Measurements from ENCODE around the gene BOLA1. TPM values are rescaled to one million over a fixed set of nuclear protein-coding genes. Genes with fewer than 3 reads are reported as not detected.
"Not testable (repeated sequence)": the region's sequence is repeated elsewhere in the genome, so short reads cannot be mapped to it uniquely, and the experiment has no call there.

BOLA1 gene
- total RNA-seq, 1 donor from 2014 or later, result 36.7 TPM

GRCh38 chr1:149885339-149886120 lies 13.8 kb upstream of the BOLA1 start:
- peak in 1 of 3 experiments; percentile 13 for TF ChIP-seq CTCF (IDR thresholded peaks at IDR 0.05)
- intact Hi-C loops (cut with DNase I), result loop anchor here (1.0 kb wide), 1 partner anchor 51 kb away; the partner anchor contains the start of gene MTMR11
- Histone ChIP-seq H3K4me3 (peak overlapping the region; percentile 77 to 81), H3K36me3 (no peaks in the 10 kb centered on the region), H3K9me3 (no peaks in the 10 kb centered on the region), H3K4me1 (peaks cover 7 to 17% of the 10 kb centered on the region in 2 donors), H3K27me3 (no peaks in the 10 kb centered on the region), H3K27ac (peak overlapping the region; percentile 94 to 100)
- DNase-seq (ENCODE audit: low spot score in 2 of 2), result peak; percentile 76 to 96

- DNase-seq (ENCODE audit: low spot score in 2 of 2); H3K27me3 ChIP-seq; H3K9me3 ChIP-seq; H3K36me3 ChIP-seq: not testable (repeated sequence)
- H3K4me1 ChIP-seq, result peaks cover 7 to 17% of the 10 kb centered on the region in 2 donors
- H3K27ac ChIP-seq, result peak overlapping the region; percentile 94 to 100
- peak overlapping the region; percentile 77 to 81 for H3K4me3 ChIP-seq
- intact Hi-C loops (cut with DNase I), result loop anchor here (1.0 kb wide), 1 partner anchor 50 kb away; the partner anchor contains the start of gene MTMR11
These were observed 13.3 kb upstream of the BOLA1 start for GRCh38 chr1:149886121-149886395.

- peaks cover 7 to 17% of the 10 kb centered on the region in 2 donors for H3K4me1 ChIP-seq
- no peaks in the 10 kb centered on the region for H3K27me3 ChIP-seq
- H3K27ac ChIP-seq, result peak overlapping the region; percentile 97 to 100
- intact Hi-C loops (cut with DNase I), result loop anchor here (1.0 kb wide), 1 partner anchor 50 kb away; the partner anchor contains the start of gene MTMR11
- no peak for TF ChIP-seq CTCF (IDR thresholded peaks at IDR 0.05)
- peak; percentile 82 to 96 for DNase-seq (ENCODE audit: low spot score in 2 of 2)
- H3K4me3 ChIP-seq, result peak overlapping the region; percentile 77 to 81
- no peaks in the 10 kb centered on the region for H3K36me3 ChIP-seq
- H3K9me3 ChIP-seq, result no peaks in the 10 kb centered on the region
These were observed 12.8 kb upstream of the BOLA1 start for GRCh38 chr1:149886396-149887195.

GRCh38 chr1:149887196-149887455 lies 12.2 kb upstream of the BOLA1 start:
- peak overlapping the region; percentile 77 to 81 for H3K4me3 ChIP-seq
- H3K27ac ChIP-seq, result peak overlapping the region; percentile 97 to 100
- intact Hi-C loops (cut with DNase I); H3K9me3 ChIP-seq; H3K27me3 ChIP-seq; H3K36me3 ChIP-seq; DNase-seq (ENCODE audit: low spot score in 2 of 2): not testable (repeated sequence)
- peaks cover 7 to 17% of the 10 kb centered on the region in 2 donors for H3K4me1 ChIP-seq

GRCh38 chr1:149887456-149888246 lies 11.7 kb upstream of the BOLA1 start:
- Histone ChIP-seq H3K9me3 (no peaks in the 10 kb centered on the region), H3K36me3 (no peaks in the 10 kb centered on the region), H3K27me3 (no peaks in the 10 kb centered on the region), H3K27ac (peak overlapping the region; percentile 97 to 100), H3K4me3 (peak overlapping the region; percentile 77 to 81), H3K4me1 (peaks cover 7 to 17% of the 10 kb centered on the region in 2 donors)
- DNase-seq (ENCODE audit: low spot score in 2 of 2), result peak; percentile 75 to 94
- intact Hi-C loops (cut with DNase I), result loop anchor here (1.0 kb wide), 2 partner anchors 12 to 30 kb away; partner anchors contain the start of genes BOLA1 and SV2A
- peak in 2 of 3 experiments; percentile 9 to 17 for TF ChIP-seq CTCF (IDR thresholded peaks at IDR 0.05)

GRCh38 chr1:149888247-149888998 lies 10.9 kb upstream of the BOLA1 start:
- Histone ChIP-seq H3K27ac (peak overlapping the region; percentile 97 to 100), H3K4me1 (peaks cover 7 to 17% of the 10 kb centered on the region in 2 donors), H3K27me3 (no peaks in the 10 kb centered on the region), H3K9me3 (no peaks in the 10 kb centered on the region), H3K36me3 (no peaks in the 10 kb centered on the region), H3K4me3 (peak overlapping the region; percentile 77 to 81)
- intact Hi-C loops (cut with DNase I), result loop anchor here (1.0 kb wide), 2 partner anchors 11 to 29 kb away; partner anchors contain the start of genes BOLA1 and SV2A
- DNase-seq (ENCODE audit: low spot score in 2 of 2), result peak; percentile 34 to 93
- TF ChIP-seq CTCF (IDR thresholded peaks at IDR 0.05), result peak; percentile 45 to 61 (median 61)

Data from ascending aorta (tissue), 2 donors.